ENCODE measurements around the gene TRIP13.

GRCh38 chr5:958701-959571 lies 66.3 kb downstream of the TRIP13 start:
- TF ChIP-seq CTCF (IDR thresholded peaks at IDR 0.05 in 8 of 11, conservative IDR thresholded peaks at IDR 0.05 in 3 of 11) (no peak), POLR2A (IDR thresholded peaks at IDR 0.05) (no peak), POLR2AphosphoS5 (IDR thresholded peaks at IDR 0.05) (peak in 2 of 3 donors; percentile 60 to 80)

Measured in spleen (tissue), 7 donors.